ENCODE measurements around the gene ENAH. TPM values are rescaled to one million over a fixed set of nuclear protein-coding genes. Genes with fewer than 3 reads are reported as not detected.
A peak's percentile ranks its signal among the peaks of the same experiment; 100 is the strongest.

ENAH gene
- total RNA-seq, 1 donor from 2014 or later, result 179 TPM

DNA sequence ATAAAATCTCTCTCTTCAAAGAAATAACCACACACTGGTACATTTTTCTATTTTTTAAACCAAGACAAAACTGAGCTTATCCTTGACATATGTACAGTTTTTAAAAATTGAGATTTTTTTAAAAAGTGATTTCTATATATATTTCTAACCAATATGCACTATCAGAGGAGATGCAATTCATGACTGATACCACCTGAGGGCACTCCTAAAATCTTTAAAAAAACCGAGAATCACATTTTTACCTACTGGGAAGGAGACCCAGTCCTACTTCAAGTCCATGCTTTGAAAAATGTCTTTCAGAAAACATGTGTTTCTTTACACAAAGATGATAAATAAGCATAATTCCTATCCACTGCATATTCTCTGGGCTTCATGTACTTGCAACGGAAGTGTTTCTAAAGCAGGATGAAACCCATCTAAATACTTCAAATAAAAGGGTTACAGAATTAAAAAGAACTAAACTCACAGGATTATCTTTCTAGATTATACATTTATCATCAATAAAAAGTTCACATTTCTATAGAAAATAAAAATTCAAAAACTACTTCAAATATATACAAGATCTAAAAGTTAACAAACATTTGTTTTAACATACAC is 98.6 kb downstream of the ENAH start:
- no peaks in the 10 kb centered on the region for H3K27me3 Mint-ChIP-seq (ENCODE audit: low read depth)
- H3K36me3 Mint-ChIP-seq (ENCODE audit: low read depth), result peaks cover 40% of the 10 kb centered on the region
- H3K4me3 Mint-ChIP-seq, result no peak overlapping the region
- peaks cover 15% of the 10 kb centered on the region for H3K9me3 Mint-ChIP-seq
- no peak for DNase-seq (ENCODE audit: low read depth, low spot score)
- TF ChIP-seq CTCF (conservative IDR thresholded peaks at IDR 0.05), result peak; percentile 70
- no peak overlapping the region for H3K27ac Mint-ChIP-seq (ENCODE audit: unreplicated experiment)
- H3K4me1 Mint-ChIP-seq, result no peaks in the 10 kb centered on the region

GRCh38 chr1:225549821-225550220 is 103.1 kb downstream of the ENAH start:
- DNase-seq (ENCODE audit: low read depth, low spot score), result no peak
- H3K27ac Mint-ChIP-seq (ENCODE audit: unreplicated experiment), result no peak overlapping the region
- H3K27me3 Mint-ChIP-seq (ENCODE audit: low read depth), result no peaks in the 10 kb centered on the region
- H3K9me3 Mint-ChIP-seq, result no peaks in the 10 kb centered on the region
- peaks cover 20% of the 10 kb centered on the region for H3K4me1 Mint-ChIP-seq
- peaks cover 10% of the 10 kb centered on the region for H3K36me3 Mint-ChIP-seq (ENCODE audit: low read depth)
- H3K4me3 Mint-ChIP-seq, result no peak overlapping the region
- TF ChIP-seq CTCF (conservative IDR thresholded peaks at IDR 0.05), result no peak

DNA sequence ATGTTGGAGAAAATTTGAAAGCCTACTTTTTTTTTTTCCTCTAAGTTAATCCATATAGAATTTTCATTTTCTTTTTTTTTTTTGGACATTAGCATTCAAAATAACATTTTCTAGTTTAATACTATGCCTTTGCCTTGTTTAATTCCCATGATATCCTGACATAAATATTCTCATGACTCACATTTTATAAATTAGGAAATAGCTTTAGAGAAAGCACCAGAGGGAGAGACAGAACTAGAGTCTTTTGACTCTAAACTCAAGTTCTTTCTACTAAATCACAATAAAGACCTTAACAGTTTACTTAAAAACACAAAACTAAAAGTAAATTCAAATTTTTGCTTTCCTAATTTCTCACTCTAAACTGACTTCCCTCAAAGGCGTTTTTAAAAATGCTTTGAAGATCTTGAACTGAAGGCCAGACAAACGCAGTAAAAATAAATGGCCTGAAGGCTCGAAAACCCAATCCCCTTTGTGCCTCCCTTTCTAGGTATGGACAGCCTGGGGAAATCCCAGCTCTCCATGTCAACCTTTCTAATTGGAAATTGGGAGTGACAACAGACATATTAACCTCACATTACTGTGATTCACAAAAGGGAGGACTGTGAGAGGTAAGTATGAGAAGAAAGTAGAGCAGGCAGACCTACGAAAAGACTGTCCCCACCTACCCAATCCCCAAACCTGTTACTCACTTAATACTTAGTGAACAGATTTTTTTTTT is 104.6 kb downstream of the ENAH start:
- peaks cover 29% of the 10 kb centered on the region for H3K4me1 Mint-ChIP-seq
- H3K4me3 Mint-ChIP-seq, result no peak overlapping the region
- no peak for TF ChIP-seq CTCF (conservative IDR thresholded peaks at IDR 0.05)
- H3K9me3 Mint-ChIP-seq, result no peaks in the 10 kb centered on the region
- no peaks in the 10 kb centered on the region for H3K27me3 Mint-ChIP-seq (ENCODE audit: low read depth)
- H3K27ac Mint-ChIP-seq (ENCODE audit: unreplicated experiment), result no peak overlapping the region
- H3K36me3 Mint-ChIP-seq (ENCODE audit: low read depth), result peaks cover 10% of the 10 kb centered on the region
- no peak for DNase-seq (ENCODE audit: low read depth, low spot score)

- H3K36me3 Mint-ChIP-seq (ENCODE audit: low read depth), result peaks cover 4% of the 10 kb centered on the region
- no peaks in the 10 kb centered on the region for H3K27me3 Mint-ChIP-seq (ENCODE audit: low read depth)
- no peak overlapping the region for H3K27ac Mint-ChIP-seq (ENCODE audit: unreplicated experiment)
- H3K9me3 Mint-ChIP-seq, result no peaks in the 10 kb centered on the region
- no peak for DNase-seq (ENCODE audit: low read depth, low spot score)
- H3K4me3 Mint-ChIP-seq, result no peak overlapping the region
- H3K4me1 Mint-ChIP-seq, result peaks cover 33% of the 10 kb centered on the region
- TF ChIP-seq CTCF (conservative IDR thresholded peaks at IDR 0.05), result no peak
These were observed 107.3 kb downstream of the ENAH start for GRCh38 chr1:225545649-225546048.

DNA sequence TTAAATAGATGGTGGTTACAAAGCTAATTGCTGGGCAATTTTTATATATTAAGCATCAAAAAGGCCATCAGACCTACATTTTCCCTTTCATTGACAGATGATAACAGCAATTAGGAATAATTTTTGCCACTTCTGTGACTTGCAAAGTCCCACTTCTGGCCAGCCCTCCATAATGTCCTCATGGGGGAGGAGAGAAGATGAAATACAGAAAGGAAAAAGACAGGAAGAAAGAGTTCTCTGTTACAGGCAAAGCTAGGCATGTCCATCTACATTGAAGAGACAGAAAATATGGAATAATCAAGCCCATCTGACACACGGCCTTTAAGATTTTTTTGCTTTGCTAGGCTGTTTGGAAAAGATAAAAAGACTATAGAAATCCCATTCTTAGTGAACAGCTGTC is 108.0 kb downstream of the ENAH start:
- Mint-ChIP-seq H3K4me1 (peaks cover 33% of the 10 kb centered on the region), H3K9me3 (no peaks in the 10 kb centered on the region), H3K27ac (ENCODE audit: unreplicated experiment) (no peak overlapping the region), H3K27me3 (ENCODE audit: low read depth) (no peaks in the 10 kb centered on the region), H3K4me3 (no peak overlapping the region), H3K36me3 (ENCODE audit: low read depth) (peaks cover 3% of the 10 kb centered on the region)
- TF ChIP-seq CTCF (conservative IDR thresholded peaks at IDR 0.05), result no peak
- no peak for DNase-seq (ENCODE audit: low read depth, low spot score)
